ENCODE measurements around the gene MS4A3. TPM values are rescaled to one million over a fixed set of nuclear protein-coding genes. Genes with fewer than 3 reads are reported as not detected.
"Not testable (repeated sequence)": the region's sequence is repeated elsewhere in the genome, so short reads cannot be mapped to it uniquely, and the experiment has no call there.

Gene MS4A3
- polyA plus RNA-seq, 3 donors from 2014 or later: 0.71 TPM; not detected in 2

- Mint-ChIP-seq H3K9me3 (peaks cover 0 to 6% (median 0%) of the 10 kb centered on the region in 6 donors), H3K27me3 (ENCODE audit: low read depth in 3 of 3) (peaks cover 0 to 10% (median 0%) of the 10 kb centered on the region in 3 donors), H3K4me1 (no peaks in the 10 kb centered on the region), H3K36me3 (no peaks in the 10 kb centered on the region), H3K27ac (no peak overlapping the region), H3K4me3 (no peak overlapping the region)
- DNase-seq: no peak
Measured at GRCh38 chr11:60077216-60077817, 20.9 kb downstream of the MS4A3 start.

GRCh38 chr11:60077981-60078380 is 21.5 kb downstream of the MS4A3 start:
- peaks cover 0 to 10% (median 0%) of the 10 kb centered on the region in 3 donors for H3K27me3 Mint-ChIP-seq (ENCODE audit: low read depth in 3 of 3)
- no peaks in the 10 kb centered on the region for H3K36me3 Mint-ChIP-seq
- peaks cover 0 to 6% (median 0%) of the 10 kb centered on the region in 6 donors for H3K9me3 Mint-ChIP-seq
- no peak for DNase-seq
- no peak overlapping the region for H3K4me3 Mint-ChIP-seq
- no peak overlapping the region for H3K27ac Mint-ChIP-seq
- no peaks in the 10 kb centered on the region for H3K4me1 Mint-ChIP-seq

- no peak overlapping the region for H3K27ac Mint-ChIP-seq
Measured at GRCh38 chr11:60078745-60079144, 22.3 kb downstream of the MS4A3 start.

GRCh38 chr11:60080535-60080934 is 24.1 kb downstream of the MS4A3 start:
- H3K27ac Mint-ChIP-seq: no peak overlapping the region
- DNase-seq: no peak
- no peaks in the 10 kb centered on the region for H3K4me1 Mint-ChIP-seq
- peaks cover 0 to 6% (median 0%) of the 10 kb centered on the region in 6 donors for H3K9me3 Mint-ChIP-seq
- H3K4me3 Mint-ChIP-seq: no peak overlapping the region
- peaks cover 2 to 10% (median 4%) of the 10 kb centered on the region in 3 donors for H3K27me3 Mint-ChIP-seq (ENCODE audit: low read depth in 3 of 3)
- H3K36me3 Mint-ChIP-seq: no peaks in the 10 kb centered on the region

More at GRCh38 chr11:60078745-60079144, 22.3 kb downstream of the MS4A3 start:
- Mint-ChIP-seq H3K4me3 (no peak overlapping the region), H3K36me3 (no peaks in the 10 kb centered on the region), H3K4me1 (no peaks in the 10 kb centered on the region), H3K9me3 (peaks cover 0 to 6% (median 0%) of the 10 kb centered on the region in 6 donors), H3K27me3 (ENCODE audit: low read depth in 3 of 3) (peaks cover 0 to 10% (median 0%) of the 10 kb centered on the region in 3 donors)
- no peak for DNase-seq

GRCh38 chr11:60084631-60085273 is 28.3 kb downstream of the MS4A3 start:
- no peak overlapping the region for H3K4me3 Mint-ChIP-seq
- H3K4me1 Mint-ChIP-seq: no peaks in the 10 kb centered on the region
- no peaks in the 10 kb centered on the region for H3K36me3 Mint-ChIP-seq
- DNase-seq: no peak
- H3K9me3 Mint-ChIP-seq: peaks cover 0 to 4% (median 0%) of the 10 kb centered on the region in 6 donors
- peaks cover 0 to 8% (median 6%) of the 10 kb centered on the region in 3 donors for H3K27me3 Mint-ChIP-seq (ENCODE audit: low read depth in 3 of 3)
- no peak overlapping the region for H3K27ac Mint-ChIP-seq

GRCh38 chr11:60085909-60086308 is 29.4 kb downstream of the MS4A3 start:
- Mint-ChIP-seq H3K9me3 (peaks cover 0 to 3% (median 0%) of the 10 kb centered on the region in 6 donors), H3K27ac (no peak overlapping the region), H3K36me3 (no peaks in the 10 kb centered on the region), H3K27me3 (ENCODE audit: low read depth in 3 of 3) (peaks cover 0 to 8% (median 6%) of the 10 kb centered on the region in 3 donors), H3K4me3 (no peak overlapping the region), H3K4me1 (no peaks in the 10 kb centered on the region)
- DNase-seq: no peak

GRCh38 chr11:60087239-60087638 is 30.8 kb downstream of the MS4A3 start:
- Mint-ChIP-seq H3K9me3 (peaks cover 0 to 3% (median 0%) of the 10 kb centered on the region in 6 donors), H3K27me3 (ENCODE audit: low read depth in 3 of 3) (peaks cover 0 to 8% (median 6%) of the 10 kb centered on the region in 3 donors), H3K36me3 (no peaks in the 10 kb centered on the region), H3K4me1 (no peaks in the 10 kb centered on the region), H3K27ac (no peak overlapping the region), H3K4me3 (no peak overlapping the region)
- DNase-seq: no peak

- Mint-ChIP-seq H3K36me3 (no peaks in the 10 kb centered on the region), H3K4me3 (no peak within 1 kb of the TSS), H3K27me3 (ENCODE audit: low read depth in 3 of 3) (peaks cover under 1 to 8% (median 6%) of the 10 kb centered on the region in 3 donors), H3K9me3 (peaks cover 0 to 3% (median 0%) of the 10 kb centered on the region in 6 donors), H3K4me1 (no peaks in the 10 kb centered on the region), H3K27ac (no peak within 1 kb of the TSS)
- no peak for DNase-seq
Measured at GRCh38 chr11:60088364-60088763, 31.9 kb downstream of the MS4A3 start, which contains the start of gene MS4A2. MS4A2 (plus strand) TSS chr11:60088664; CDS start chr11:60088766, 102 bp downstream.

GRCh38 chr11:60095477-60096120 is 39.1 kb downstream of the MS4A3 start:
- H3K36me3 Mint-ChIP-seq: no peaks in the 10 kb centered on the region
- DNase-seq: no peak
- H3K4me3 Mint-ChIP-seq: no peak overlapping the region
- no peak overlapping the region for H3K27ac Mint-ChIP-seq
- H3K4me1 Mint-ChIP-seq: no peaks in the 10 kb centered on the region
- H3K27me3 Mint-ChIP-seq (ENCODE audit: low read depth in 3 of 3): peaks cover 0 to 6% (median 2%) of the 10 kb centered on the region in 3 donors
- H3K9me3 Mint-ChIP-seq: no peaks in the 10 kb centered on the region

GRCh38 chr11:60097189-60097588 is 40.7 kb downstream of the MS4A3 start:
- Mint-ChIP-seq H3K36me3 (no peaks in the 10 kb centered on the region), H3K27ac (no peak overlapping the region), H3K9me3 (no peaks in the 10 kb centered on the region), H3K4me3 (no peak overlapping the region), H3K4me1 (no peaks in the 10 kb centered on the region), H3K27me3 (ENCODE audit: low read depth in 3 of 3) (peaks cover 0 to 6% (median 2%) of the 10 kb centered on the region in 3 donors)
- DNase-seq: no peak

- no peaks in the 10 kb centered on the region for H3K36me3 Mint-ChIP-seq
- no peaks in the 10 kb centered on the region for H3K9me3 Mint-ChIP-seq
- peaks cover 0 to 6% (median 2%) of the 10 kb centered on the region in 3 donors for H3K27me3 Mint-ChIP-seq (ENCODE audit: low read depth in 3 of 3)
- no peak overlapping the region for H3K27ac Mint-ChIP-seq
- H3K4me1 Mint-ChIP-seq: no peaks in the 10 kb centered on the region
- H3K4me3 Mint-ChIP-seq: no peak overlapping the region
- DNase-seq: no peak
Measured at GRCh38 chr11:60098508-60098907, 42.0 kb downstream of the MS4A3 start.

GRCh38 chr11:60100516-60100915 is 44.1 kb downstream of the MS4A3 start:
- Mint-ChIP-seq H3K36me3 (no peaks in the 10 kb centered on the region), H3K4me3 (no peak overlapping the region), H3K4me1 (no peaks in the 10 kb centered on the region), H3K9me3 (no peaks in the 10 kb centered on the region), H3K27me3 (ENCODE audit: low read depth in 3 of 3) (peaks cover 0 to 2% (median 2%) of the 10 kb centered on the region in 3 donors), H3K27ac (no peak overlapping the region)
- no peak for DNase-seq

GRCh38 chr11:60101368-60101767 is 44.9 kb downstream of the MS4A3 start:
- not testable (repeated sequence) for H3K27ac Mint-ChIP-seq; DNase-seq; H3K4me1 Mint-ChIP-seq; H3K4me3 Mint-ChIP-seq; H3K9me3 Mint-ChIP-seq; H3K27me3 Mint-ChIP-seq (ENCODE audit: low read depth in 3 of 3); H3K36me3 Mint-ChIP-seq

GRCh38 chr11:60104471-60105115 is 48.1 kb downstream of the MS4A3 start:
- H3K27ac Mint-ChIP-seq; H3K4me3 Mint-ChIP-seq; H3K4me1 Mint-ChIP-seq; DNase-seq; H3K27me3 Mint-ChIP-seq (ENCODE audit: low read depth in 3 of 3); H3K9me3 Mint-ChIP-seq; H3K36me3 Mint-ChIP-seq: not testable (repeated sequence)

Measured in immature natural killer cell (primary cell).